ENCODE results near the gene NKAIN4. TPM values are rescaled to one million over a fixed set of nuclear protein-coding genes. Genes with fewer than 3 reads are reported as not detected.
"Not testable (repeated sequence)": the region's sequence is repeated elsewhere in the genome, so short reads cannot be mapped to it uniquely, and the experiment has no call there.

The NKAIN4 gene
- total RNA-seq, 3 donors from 2014 or later: 1.6 TPM; not detected in 2

- H3K4me3 ChIP-seq: no peak overlapping the region
- no peaks in the 10 kb centered on the region for H3K4me1 ChIP-seq (ENCODE audit: low read depth)
- peak; percentile 59 for ATAC-seq
- no peaks in the 10 kb centered on the region for H3K36me3 ChIP-seq (ENCODE audit: low read depth)
- intact Hi-C loops (cut with DNase I, micrococcal nuclease): no loop called here
- no peak for TF ChIP-seq CTCF (IDR thresholded peaks at IDR 0.05)
- peak in 1 of 3 donors; percentile 52 for DNase-seq
- H3K9me3 ChIP-seq: no peaks in the 10 kb centered on the region
These were observed 29.7 kb downstream of the NKAIN4 start for GRCh38 chr20:63224412-63225081.

GRCh38 chr20:63223826-63224207, 30.4 kb downstream of the NKAIN4 start:
- intact Hi-C loops (cut with DNase I, micrococcal nuclease): no loop called here
- H3K9me3 ChIP-seq: no peaks in the 10 kb centered on the region
- no peaks in the 10 kb centered on the region for H3K36me3 ChIP-seq (ENCODE audit: low read depth)
- H3K4me1 ChIP-seq (ENCODE audit: low read depth): no peaks in the 10 kb centered on the region
- no peak for TF ChIP-seq CTCF (IDR thresholded peaks at IDR 0.05)
- ATAC-seq (no peak), DNase-seq (peak in 1 of 3 donors; percentile 20)
- no peak overlapping the region for H3K4me3 ChIP-seq

GRCh38 chr20:63223121-63223825, 31.0 kb downstream of the NKAIN4 start:
- ATAC-seq (peak; percentile 54), DNase-seq (peak in 2 of 3 donors; percentile 37 to 62)
- H3K36me3 ChIP-seq (ENCODE audit: low read depth): no peaks in the 10 kb centered on the region
- intact Hi-C loops (cut with DNase I, micrococcal nuclease): no loop called here
- no peaks in the 10 kb centered on the region for H3K4me1 ChIP-seq (ENCODE audit: low read depth)
- H3K9me3 ChIP-seq: no peaks in the 10 kb centered on the region
- H3K4me3 ChIP-seq: no peak overlapping the region
- peak; percentile 53 for TF ChIP-seq CTCF (IDR thresholded peaks at IDR 0.05)

- intact Hi-C loops (cut with DNase I, micrococcal nuclease): no loop called here
- DNase-seq (peak in 1 of 3 donors; percentile 35), ATAC-seq (peak; percentile 16)
- no peak for TF ChIP-seq CTCF (IDR thresholded peaks at IDR 0.05)
- Histone ChIP-seq H3K4me3 (no peak overlapping the region), H3K4me1 (ENCODE audit: low read depth) (no peaks in the 10 kb centered on the region), H3K9me3 (no peaks in the 10 kb centered on the region), H3K36me3 (ENCODE audit: low read depth) (no peaks in the 10 kb centered on the region)
These were observed 31.7 kb downstream of the NKAIN4 start for GRCh38 chr20:63222541-63222940.

GRCh38 chr20:63221400-63222053, 32.7 kb downstream of the NKAIN4 start:
- intact Hi-C loops (cut with DNase I, micrococcal nuclease): not testable (repeated sequence)

More at GRCh38 chr20:63221400-63222053, 32.7 kb downstream of the NKAIN4 start:
- not testable (repeated sequence) for H3K9me3 ChIP-seq; H3K4me3 ChIP-seq; H3K4me1 ChIP-seq (ENCODE audit: low read depth); ATAC-seq; H3K36me3 ChIP-seq (ENCODE audit: low read depth)
- DNase-seq: peak in 1 of 3 donors; percentile 12

Measured in mucosa of descending colon (tissue), 3 donors.